ENCODE data around the gene TSLP. TPM values are rescaled to one million over a fixed set of nuclear protein-coding genes. Genes with fewer than 3 reads are reported as not detected.

Gene TSLP
- polyA plus RNA-seq, result 1 to 10 TPM; 3.0 to 5.2 TPM

GRCh38 chr5:111071413-111071812 is at the start of gene TSLP:
TSLP (plus strand) TSS chr5:111071713; CDS start chr5:111071891, 178 bp downstream.
- H3K9me3 ChIP-seq (ENCODE audit: control insufficient read depth in 2 of 2, insufficient read depth in 1 of 2, low read depth in 1 of 2, low read length in 1 of 2), result no peaks in the 10 kb centered on the region
- H3K36me3 ChIP-seq (ENCODE audit: control insufficient read depth in 2 of 2, insufficient read depth in 2 of 2, low read length in 1 of 2), result no peaks in the 10 kb centered on the region
- no peak within 1 kb of the TSS for H3K27ac ChIP-seq (ENCODE audit: low read depth in 2 of 2, low read length in 1 of 2)
- peaks cover 0 to 2% of the 10 kb centered on the region in 2 donors for H3K4me1 ChIP-seq (ENCODE audit: control insufficient read depth in 2 of 2, insufficient read depth in 2 of 2, low read length in 1 of 2)
- H3K27me3 ChIP-seq (ENCODE audit: control insufficient read depth in 1 of 2, insufficient read depth in 2 of 2, low read length in 2 of 2), result no peaks in the 10 kb centered on the region
- no peak within 1 kb of the TSS for H3K4me3 ChIP-seq (ENCODE audit: low read depth in 1 of 2, low read length in 2 of 2)
- 76 to 81% methylated on average over 4 of the region's 4 CpGs for WGBS, 2 donors

- Histone ChIP-seq H3K27ac (ENCODE audit: low read depth in 2 of 2, low read length in 1 of 2) (no peak overlapping the region), H3K9me3 (ENCODE audit: control insufficient read depth in 2 of 2, insufficient read depth in 1 of 2, low read depth in 1 of 2, low read length in 1 of 2) (no peaks in the 10 kb centered on the region), H3K4me3 (ENCODE audit: low read depth in 1 of 2, low read length in 2 of 2) (no peak overlapping the region), H3K4me1 (ENCODE audit: control insufficient read depth in 2 of 2, insufficient read depth in 2 of 2, low read length in 1 of 2) (no peaks in the 10 kb centered on the region), H3K27me3 (ENCODE audit: control insufficient read depth in 1 of 2, insufficient read depth in 2 of 2, low read length in 2 of 2) (no peaks in the 10 kb centered on the region), H3K36me3 (ENCODE audit: control insufficient read depth in 2 of 2, insufficient read depth in 2 of 2, low read length in 1 of 2) (no peaks in the 10 kb centered on the region)
- WGBS, 2 donors, result 74 to 78% methylated on average over 5 of the region's 5 CpGs
Measured at GRCh38 chr5:111022301-111022700, 49.2 kb upstream of the TSLP start.

- Histone ChIP-seq H3K27me3 (ENCODE audit: control insufficient read depth in 1 of 2, insufficient read depth in 2 of 2, low read length in 2 of 2) (no peaks in the 10 kb centered on the region), H3K4me1 (ENCODE audit: control insufficient read depth in 2 of 2, insufficient read depth in 2 of 2, low read length in 1 of 2) (no peaks in the 10 kb centered on the region), H3K9me3 (ENCODE audit: control insufficient read depth in 2 of 2, insufficient read depth in 1 of 2, low read depth in 1 of 2, low read length in 1 of 2) (no peaks in the 10 kb centered on the region), H3K36me3 (ENCODE audit: control insufficient read depth in 2 of 2, insufficient read depth in 2 of 2, low read length in 1 of 2) (no peaks in the 10 kb centered on the region), H3K4me3 (ENCODE audit: low read depth in 1 of 2, low read length in 2 of 2) (no peak overlapping the region), H3K27ac (ENCODE audit: low read depth in 2 of 2, low read length in 1 of 2) (no peak overlapping the region)
- WGBS, 2 donors, result 77 to 85% methylated on average over 2 of the region's 2 CpGs
Measured at GRCh38 chr5:111028865-111029264, 42.6 kb upstream of the TSLP start.

DNA sequence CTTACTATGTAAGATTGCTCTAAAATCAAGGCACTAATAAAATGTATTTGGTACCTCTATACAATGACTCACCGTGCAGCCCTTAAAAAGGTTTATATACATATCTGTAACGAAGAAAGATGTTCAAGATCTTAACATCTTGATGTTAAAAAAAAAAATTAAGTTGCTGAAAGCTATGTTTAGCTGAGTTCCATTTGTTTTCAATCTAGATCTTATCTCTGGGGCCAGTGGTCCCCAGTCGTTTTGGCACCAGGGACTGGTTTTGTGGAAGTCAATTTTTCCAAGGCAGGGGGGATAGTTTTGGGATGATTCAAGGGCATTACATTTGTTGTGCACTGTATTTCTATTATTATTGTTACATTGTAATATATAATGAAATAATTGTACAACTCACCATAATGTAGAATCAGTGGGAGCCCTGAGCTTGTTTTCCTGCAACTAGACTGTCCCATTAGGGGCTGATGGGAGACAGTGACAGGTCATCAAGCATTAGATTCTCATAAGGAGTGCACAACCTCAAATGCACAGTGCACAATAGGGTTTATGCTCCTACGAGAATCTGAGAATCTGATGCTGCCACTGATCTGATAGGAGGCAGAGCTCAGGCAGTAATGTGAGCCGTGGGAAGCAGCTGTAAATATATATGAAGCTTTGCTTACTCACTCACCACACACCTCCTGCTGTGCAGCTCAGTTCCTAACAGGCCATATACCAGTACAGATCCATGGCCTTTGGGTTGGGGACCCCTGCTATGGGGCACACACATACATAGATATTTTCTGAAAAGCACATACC is 27.6 kb upstream of the TSLP start:
- H3K27ac ChIP-seq (ENCODE audit: low read depth in 2 of 2, low read length in 1 of 2), result no peak overlapping the region
- H3K4me3 ChIP-seq (ENCODE audit: low read depth in 1 of 2, low read length in 2 of 2), result no peak overlapping the region
- 49 to 67% methylated on average over 5 of the region's 5 CpGs for WGBS, 2 donors
- no peaks in the 10 kb centered on the region for H3K4me1 ChIP-seq (ENCODE audit: control insufficient read depth in 2 of 2, insufficient read depth in 2 of 2, low read length in 1 of 2)
- H3K36me3 ChIP-seq (ENCODE audit: control insufficient read depth in 2 of 2, insufficient read depth in 2 of 2, low read length in 1 of 2), result no peaks in the 10 kb centered on the region
- H3K27me3 ChIP-seq (ENCODE audit: control insufficient read depth in 1 of 2, insufficient read depth in 2 of 2, low read length in 2 of 2), result no peaks in the 10 kb centered on the region
- H3K9me3 ChIP-seq (ENCODE audit: control insufficient read depth in 2 of 2, insufficient read depth in 1 of 2, low read depth in 1 of 2, low read length in 1 of 2), result no peaks in the 10 kb centered on the region

- Histone ChIP-seq H3K9me3 (ENCODE audit: control insufficient read depth in 2 of 2, insufficient read depth in 1 of 2, low read depth in 1 of 2, low read length in 1 of 2) (no peaks in the 10 kb centered on the region), H3K27me3 (ENCODE audit: control insufficient read depth in 1 of 2, insufficient read depth in 2 of 2, low read length in 2 of 2) (no peaks in the 10 kb centered on the region), H3K27ac (ENCODE audit: low read depth in 2 of 2, low read length in 1 of 2) (no peak overlapping the region), H3K4me3 (ENCODE audit: low read depth in 1 of 2, low read length in 2 of 2) (no peak overlapping the region), H3K4me1 (ENCODE audit: control insufficient read depth in 2 of 2, insufficient read depth in 2 of 2, low read length in 1 of 2) (no peaks in the 10 kb centered on the region), H3K36me3 (ENCODE audit: control insufficient read depth in 2 of 2, insufficient read depth in 2 of 2, low read length in 1 of 2) (no peaks in the 10 kb centered on the region)
Measured at GRCh38 chr5:111058064-111058463, 13.4 kb upstream of the TSLP start.

- H3K27ac ChIP-seq (ENCODE audit: low read depth in 2 of 2, low read length in 1 of 2), result no peak overlapping the region
- 86 to 93% methylated on average over 2 of the region's 2 CpGs for WGBS, 2 donors
- H3K4me3 ChIP-seq (ENCODE audit: low read depth in 1 of 2, low read length in 2 of 2), result no peak overlapping the region
- H3K36me3 ChIP-seq (ENCODE audit: control insufficient read depth in 2 of 2, insufficient read depth in 2 of 2, low read length in 1 of 2), result no peaks in the 10 kb centered on the region
- no peaks in the 10 kb centered on the region for H3K4me1 ChIP-seq (ENCODE audit: control insufficient read depth in 2 of 2, insufficient read depth in 2 of 2, low read length in 1 of 2)
- no peaks in the 10 kb centered on the region for H3K9me3 ChIP-seq (ENCODE audit: control insufficient read depth in 2 of 2, insufficient read depth in 1 of 2, low read depth in 1 of 2, low read length in 1 of 2)
- no peaks in the 10 kb centered on the region for H3K27me3 ChIP-seq (ENCODE audit: control insufficient read depth in 1 of 2, insufficient read depth in 2 of 2, low read length in 2 of 2)
Measured at GRCh38 chr5:111060169-111060568, 11.3 kb upstream of the TSLP start.

- no peaks in the 10 kb centered on the region for H3K36me3 ChIP-seq (ENCODE audit: control insufficient read depth in 2 of 2, insufficient read depth in 2 of 2, low read length in 1 of 2)
- H3K4me1 ChIP-seq (ENCODE audit: control insufficient read depth in 2 of 2, insufficient read depth in 2 of 2, low read length in 1 of 2), result no peaks in the 10 kb centered on the region
- no peak overlapping the region for H3K27ac ChIP-seq (ENCODE audit: low read depth in 2 of 2, low read length in 1 of 2)
- H3K9me3 ChIP-seq (ENCODE audit: control insufficient read depth in 2 of 2, insufficient read depth in 1 of 2, low read depth in 1 of 2, low read length in 1 of 2), result no peaks in the 10 kb centered on the region
- no peak overlapping the region for H3K4me3 ChIP-seq (ENCODE audit: low read depth in 1 of 2, low read length in 2 of 2)
- H3K27me3 ChIP-seq (ENCODE audit: control insufficient read depth in 1 of 2, insufficient read depth in 2 of 2, low read length in 2 of 2), result no peaks in the 10 kb centered on the region
Measured at GRCh38 chr5:111061618-111062017, 9.9 kb upstream of the TSLP start.

DNA sequence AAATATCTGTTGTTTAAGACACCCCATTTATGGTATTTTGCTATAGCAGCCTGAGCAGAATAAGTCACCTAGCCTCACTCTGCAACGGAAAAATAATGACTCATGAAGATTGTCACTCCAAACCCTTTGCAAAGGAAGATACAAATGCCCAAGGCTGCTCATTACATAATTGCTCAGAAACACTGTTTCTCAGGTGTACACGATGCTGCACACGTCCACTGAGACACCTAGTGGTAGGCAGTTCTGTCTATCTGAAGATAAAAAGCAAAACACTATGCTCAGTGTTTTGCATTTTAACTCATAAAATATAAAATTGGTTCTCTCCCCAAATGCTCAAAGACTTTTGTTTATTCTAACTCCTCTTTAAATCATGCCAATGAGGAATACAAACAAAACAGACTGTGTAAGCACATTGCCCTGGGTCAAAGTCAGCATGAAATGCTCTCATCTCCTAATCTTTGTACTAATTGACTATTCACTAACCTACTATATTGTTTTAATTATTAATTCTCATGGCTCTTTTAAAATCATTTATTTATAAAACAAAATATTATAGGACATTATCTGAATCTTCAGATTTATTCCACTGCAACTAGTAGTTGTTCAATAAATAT is 7.7 kb upstream of the TSLP start:
- Histone ChIP-seq H3K27me3 (ENCODE audit: control insufficient read depth in 1 of 2, insufficient read depth in 2 of 2, low read length in 2 of 2) (no peaks in the 10 kb centered on the region), H3K27ac (ENCODE audit: low read depth in 2 of 2, low read length in 1 of 2) (no peak overlapping the region), H3K4me3 (ENCODE audit: low read depth in 1 of 2, low read length in 2 of 2) (no peak overlapping the region), H3K4me1 (ENCODE audit: control insufficient read depth in 2 of 2, insufficient read depth in 2 of 2, low read length in 1 of 2) (no peaks in the 10 kb centered on the region), H3K9me3 (ENCODE audit: control insufficient read depth in 2 of 2, insufficient read depth in 1 of 2, low read depth in 1 of 2, low read length in 1 of 2) (no peaks in the 10 kb centered on the region), H3K36me3 (ENCODE audit: control insufficient read depth in 2 of 2, insufficient read depth in 2 of 2, low read length in 1 of 2) (no peaks in the 10 kb centered on the region)
- 22 to 30% methylated on average over 3 of the region's 3 CpGs for WGBS, 2 donors

- H3K36me3 ChIP-seq (ENCODE audit: control insufficient read depth in 2 of 2, insufficient read depth in 2 of 2, low read length in 1 of 2), result no peaks in the 10 kb centered on the region
- no peak overlapping the region for H3K27ac ChIP-seq (ENCODE audit: low read depth in 2 of 2, low read length in 1 of 2)
- no peaks in the 10 kb centered on the region for H3K9me3 ChIP-seq (ENCODE audit: control insufficient read depth in 2 of 2, insufficient read depth in 1 of 2, low read depth in 1 of 2, low read length in 1 of 2)
- no peaks in the 10 kb centered on the region for H3K4me1 ChIP-seq (ENCODE audit: control insufficient read depth in 2 of 2, insufficient read depth in 2 of 2, low read length in 1 of 2)
- H3K27me3 ChIP-seq (ENCODE audit: control insufficient read depth in 1 of 2, insufficient read depth in 2 of 2, low read length in 2 of 2), result no peaks in the 10 kb centered on the region
- H3K4me3 ChIP-seq (ENCODE audit: low read depth in 1 of 2, low read length in 2 of 2), result no peak overlapping the region
- 44 to 59% methylated on average over 2 of the region's 2 CpGs for WGBS, 2 donors
Measured at GRCh38 chr5:111066261-111066938, 5.1 kb upstream of the TSLP start.
